ENCODE measurements around the gene ZNF331. TPM values are rescaled to one million over a fixed set of nuclear protein-coding genes. Genes with fewer than 3 reads are reported as not detected.
"Not testable (repeated sequence)": the region's sequence is repeated elsewhere in the genome, so short reads cannot be mapped to it uniquely, and the experiment has no call there.

ZNF331 gene
- total RNA-seq: 10 to 100 TPM; 35.5 to 36.9 TPM

GRCh38 chr19:53537521-53538377, at the start of gene ZNF331:
Gene ZNF331 (plus strand): TSS chr19:53538145. CDS start chr19:53569377, 31,232 bp downstream.
- intact Hi-C loops (cut with micrococcal nuclease): loop anchor here (1.0 kb wide), 3 partner anchors 17 to 70 kb away; partner anchors contain the start of gene ZNF813
- H3K4me3 Mint-ChIP-seq: peak within 1 kb of the TSS; percentile 94
- CTCF ChIA-PET: interaction anchor here (1.1 kb wide), 1 partner anchor 18 kb away, joined by 3 read pairs; no protein-coding TSS in a partner anchor
- peaks cover 66% of the 10 kb centered on the region for H3K36me3 Mint-ChIP-seq (ENCODE audit: low read depth)
- H3K27me3 Mint-ChIP-seq (ENCODE audit: low read depth): no peaks in the 10 kb centered on the region
- DNase-seq: peak; percentile 88
- H3K27ac Mint-ChIP-seq: peak within 1 kb of the TSS; percentile 92
- H3K9me3 Mint-ChIP-seq: peaks cover 7% of the 10 kb centered on the region
- H3K4me1 Mint-ChIP-seq (ENCODE audit: low read depth): peaks cover 22% of the 10 kb centered on the region

- Mint-ChIP-seq H3K9me3 (peaks cover 72% of the 10 kb centered on the region), H3K27ac (no peak overlapping the region), H3K4me1 (ENCODE audit: low read depth) (no peaks in the 10 kb centered on the region), H3K27me3 (ENCODE audit: low read depth) (no peaks in the 10 kb centered on the region), H3K36me3 (ENCODE audit: low read depth) (peaks cover 80% of the 10 kb centered on the region), H3K4me3 (no peak overlapping the region)
- intact Hi-C loops (cut with micrococcal nuclease): no loop called here
- no peak for DNase-seq
- CTCF ChIA-PET: no interaction called here
Observed at GRCh38 chr19:53492153-53492552, 45.8 kb upstream of the ZNF331 start.

- CTCF ChIA-PET; H3K4me1 Mint-ChIP-seq (ENCODE audit: low read depth): not testable (repeated sequence)
Observed at GRCh38 chr19:53497311-53498023, 40.5 kb upstream of the ZNF331 start.

GRCh38 chr19:53498024-53498395, 39.9 kb upstream of the ZNF331 start:
- intact Hi-C loops (cut with micrococcal nuclease): not testable (repeated sequence)
- H3K36me3 Mint-ChIP-seq (ENCODE audit: low read depth): peaks cover 34% of the 10 kb centered on the region

More at GRCh38 chr19:53497311-53498023, 40.5 kb upstream of the ZNF331 start:
- DNase-seq; H3K4me3 Mint-ChIP-seq; H3K27me3 Mint-ChIP-seq (ENCODE audit: low read depth); H3K27ac Mint-ChIP-seq; intact Hi-C loops (cut with micrococcal nuclease): not testable (repeated sequence)
- Mint-ChIP-seq H3K36me3 (ENCODE audit: low read depth) (peaks cover 39% of the 10 kb centered on the region), H3K9me3 (peaks cover 60% of the 10 kb centered on the region)

GRCh38 chr19:53503151-53503550, 34.8 kb upstream of the ZNF331 start:
- peaks cover 23% of the 10 kb centered on the region for H3K27me3 Mint-ChIP-seq (ENCODE audit: low read depth)
- CTCF ChIA-PET; H3K4me3 Mint-ChIP-seq; DNase-seq; H3K27ac Mint-ChIP-seq; H3K36me3 Mint-ChIP-seq (ENCODE audit: low read depth); H3K4me1 Mint-ChIP-seq (ENCODE audit: low read depth); intact Hi-C loops (cut with micrococcal nuclease): not testable (repeated sequence)
- H3K9me3 Mint-ChIP-seq: peaks cover 21% of the 10 kb centered on the region

More at GRCh38 chr19:53498024-53498395, 39.9 kb upstream of the ZNF331 start:
- DNase-seq; H3K4me1 Mint-ChIP-seq (ENCODE audit: low read depth); H3K27me3 Mint-ChIP-seq (ENCODE audit: low read depth); CTCF ChIA-PET; H3K4me3 Mint-ChIP-seq; H3K27ac Mint-ChIP-seq: not testable (repeated sequence)
- peaks cover 55% of the 10 kb centered on the region for H3K9me3 Mint-ChIP-seq

- Mint-ChIP-seq H3K27me3 (ENCODE audit: low read depth) (peaks cover 27% of the 10 kb centered on the region), H3K9me3 (peaks cover 16% of the 10 kb centered on the region)
- intact Hi-C loops (cut with micrococcal nuclease); H3K36me3 Mint-ChIP-seq (ENCODE audit: low read depth); DNase-seq; H3K27ac Mint-ChIP-seq; CTCF ChIA-PET; H3K4me1 Mint-ChIP-seq (ENCODE audit: low read depth); H3K4me3 Mint-ChIP-seq: not testable (repeated sequence)
Observed at GRCh38 chr19:53503671-53504364, 34.1 kb upstream of the ZNF331 start.

GRCh38 chr19:53504365-53504703, 33.6 kb upstream of the ZNF331 start:
- H3K9me3 Mint-ChIP-seq: peaks cover 13% of the 10 kb centered on the region

GRCh38 chr19:53504885-53505284, 33.1 kb upstream of the ZNF331 start:
- H3K4me3 Mint-ChIP-seq: no peak overlapping the region
- no peak for DNase-seq
- H3K36me3 Mint-ChIP-seq (ENCODE audit: low read depth): peaks cover 7% of the 10 kb centered on the region
- H3K27ac Mint-ChIP-seq: no peak overlapping the region
- no peaks in the 10 kb centered on the region for H3K4me1 Mint-ChIP-seq (ENCODE audit: low read depth)
- peaks cover 27% of the 10 kb centered on the region for H3K27me3 Mint-ChIP-seq (ENCODE audit: low read depth)
- intact Hi-C loops (cut with micrococcal nuclease): no loop called here
- peaks cover 13% of the 10 kb centered on the region for H3K9me3 Mint-ChIP-seq
- CTCF ChIA-PET: no interaction called here

More at GRCh38 chr19:53504365-53504703, 33.6 kb upstream of the ZNF331 start:
- DNase-seq; intact Hi-C loops (cut with micrococcal nuclease); CTCF ChIA-PET; H3K27ac Mint-ChIP-seq; H3K4me3 Mint-ChIP-seq; H3K36me3 Mint-ChIP-seq (ENCODE audit: low read depth); H3K4me1 Mint-ChIP-seq (ENCODE audit: low read depth): not testable (repeated sequence)
- H3K27me3 Mint-ChIP-seq (ENCODE audit: low read depth): peaks cover 27% of the 10 kb centered on the region

GRCh38 chr19:53506728-53507127, 31.2 kb upstream of the ZNF331 start:
- peaks cover 23% of the 10 kb centered on the region for H3K27me3 Mint-ChIP-seq (ENCODE audit: low read depth)
- CTCF ChIA-PET: no interaction called here
- no peaks in the 10 kb centered on the region for H3K4me1 Mint-ChIP-seq (ENCODE audit: low read depth)
- intact Hi-C loops (cut with micrococcal nuclease): no loop called here
- H3K4me3 Mint-ChIP-seq: no peak overlapping the region
- peaks cover 4% of the 10 kb centered on the region for H3K36me3 Mint-ChIP-seq (ENCODE audit: low read depth)
- H3K9me3 Mint-ChIP-seq: peaks cover 5% of the 10 kb centered on the region
- H3K27ac Mint-ChIP-seq: no peak overlapping the region
- DNase-seq: no peak

GRCh38 chr19:53507523-53508442, 30.2 kb upstream of the ZNF331 start:
- Mint-ChIP-seq H3K27me3 (ENCODE audit: low read depth) (peaks cover 22% of the 10 kb centered on the region), H3K9me3 (peaks cover 4% of the 10 kb centered on the region), H3K36me3 (ENCODE audit: low read depth) (peaks cover 4% of the 10 kb centered on the region), H3K4me1 (ENCODE audit: low read depth) (no peaks in the 10 kb centered on the region), H3K4me3 (no peak overlapping the region), H3K27ac (no peak overlapping the region)
- CTCF ChIA-PET: no interaction called here
- intact Hi-C loops (cut with micrococcal nuclease): no loop called here
- no peak for DNase-seq

- no peak overlapping the region for H3K4me3 Mint-ChIP-seq
- DNase-seq: no peak
- peaks cover 4% of the 10 kb centered on the region for H3K9me3 Mint-ChIP-seq
- peaks cover 4% of the 10 kb centered on the region for H3K36me3 Mint-ChIP-seq (ENCODE audit: low read depth)
- no peaks in the 10 kb centered on the region for H3K4me1 Mint-ChIP-seq (ENCODE audit: low read depth)
- peaks cover 14% of the 10 kb centered on the region for H3K27me3 Mint-ChIP-seq (ENCODE audit: low read depth)
- CTCF ChIA-PET: no interaction called here
- intact Hi-C loops (cut with micrococcal nuclease): no loop called here
- H3K27ac Mint-ChIP-seq: no peak overlapping the region
Observed at GRCh38 chr19:53509443-53509842, 28.5 kb upstream of the ZNF331 start.

Data from activated naive CD4-positive, alpha-beta T cell treated with anti-CD3 and anti-CD28 coated beads for 36 hours (primary cell).